HepG2 (cell line): ENCODE measurements around the gene SYMPK. TPM values are rescaled to one million over a fixed set of nuclear protein-coding genes. Genes with fewer than 3 reads are reported as not detected.

Experiments used
- DNMT1 ChIP-seq: sonication (generic); formaldehyde crosslinking; IDR thresholded peaks from 2 replicates; pipeline ENCODE4 v1.5.1; 2020; ENCODE audit warnings: mild to moderate bottlenecking, missing genetic modification reagents
- HIVEP1 ChIP-seq: sonication (generic); formaldehyde crosslinking; IDR thresholded peaks from 2 replicates; pipeline ENCODE4 v1.4.0; 2020; ENCODE audit warnings: mild to moderate bottlenecking, missing genetic modification reagents
- TOPORS ChIP-seq: sonication (generic); formaldehyde crosslinking; IDR thresholded peaks from 2 replicates; pipeline ENCODE4 v1.8.0; 2023; ENCODE audit warnings: mild to moderate bottlenecking, missing genetic modification reagents
- XRCC5 ChIP-seq: fragments of 200-400 bp; formaldehyde crosslinking; optimal IDR thresholded peaks from 2 replicates; pipeline ENCODE3; 2017; ENCODE audit warnings: mild to moderate bottlenecking, low read length
- ZFP82 ChIP-seq: sonication (generic); formaldehyde crosslinking; IDR thresholded peaks from 2 replicates; pipeline ENCODE4 v1.5.1; 2020; ENCODE audit warnings: mild to moderate bottlenecking, missing genetic modification reagents, borderline replicate concordance
- ZNF296 ChIP-seq: sonication (generic); formaldehyde crosslinking; conservative IDR thresholded peaks from 2 replicates; pipeline ENCODE4 v1.5.0; 2020; ENCODE audit warnings: mild to moderate bottlenecking, missing genetic modification reagents
- ZNF30 ChIP-seq: sonication (generic); formaldehyde crosslinking; IDR thresholded peaks from 2 replicates; pipeline ENCODE4 v1.5.0; 2020; ENCODE audit warnings: mild to moderate bottlenecking, missing genetic modification reagents
- ZNF33B ChIP-seq: sonication (generic); formaldehyde crosslinking; IDR thresholded peaks from 2 replicates; pipeline ENCODE4 v1.5.1; 2020; ENCODE audit warnings: mild to moderate bottlenecking, missing genetic modification reagents
- ZNF605 ChIP-seq: sonication (generic); formaldehyde crosslinking; IDR thresholded peaks from 2 replicates; pipeline ENCODE4 v1.8.0; 2022; ENCODE audit warnings: mild to moderate bottlenecking, missing genetic modification reagents
- ZNF777 ChIP-seq: sonication (generic); formaldehyde crosslinking; IDR thresholded peaks from 2 replicates; pipeline ENCODE4 v1.4.0; 2020; ENCODE audit warnings: missing genetic modification reagents
- ZNF782 ChIP-seq: sonication (generic); formaldehyde crosslinking; IDR thresholded peaks from 2 replicates; pipeline ENCODE4 v1.4.0; 2020; ENCODE audit warnings: missing genetic modification reagents, mild to moderate bottlenecking, borderline replicate concordance
- ZSCAN21 ChIP-seq: sonication (generic); formaldehyde crosslinking; IDR thresholded peaks from 2 replicates; pipeline ENCODE4 v1.8.0; 2022; ENCODE audit warnings: mild to moderate bottlenecking, missing genetic modification reagents, moderate library complexity, borderline replicate concordance
- polyA plus RNA-seq, 8 experiments: library from polyadenylated mRNA; depleted of rRNA in 3 of 8; stranded (reverse) in 7 of 8; unstranded in 1 of 8; fragments of >200 nt; fragmentation: Illumina TruSeq in 4 of 8; extraction: Trizol in 4 of 8; gene quantifications; 2 replicates each; pipeline versions ENCODE4 v1.2.1 to v1.2.3, GENCODE V29; 2011 to 2016; ENCODE audit warnings: low read depth in 4 of 8, missing spikeins in 1 of 8, mixed read lengths in 1 of 8; ENCODE audit not compliant: insufficient read depth in 1 of 8
- total RNA-seq, 5 experiments: library from RNA; depleted of rRNA; stranded (reverse); fragments of >200 nt; fragmentation: Illumina TruSeq; extraction: Trizol; gene quantifications; 2 replicates each; pipeline ENCODE4 v1.2.3, GENCODE V29; 2016; ENCODE audit warnings: low read depth in 1 of 5
- TF ChIP-seq, protein P1 (sequence below): sonication (generic); formaldehyde crosslinking; IDR thresholded peaks from 2 replicates; pipeline ENCODE4 v1.4.0; 2020; ENCODE audit warnings: missing genetic modification reagents
- TF ChIP-seq, protein P2 (sequence below), 2 experiments: fragments of 450-650 bp in 1 of 2; sonication (generic) in 1 of 2; formaldehyde crosslinking in 1 of 2; IDR thresholded peaks; 2 replicates each; pipeline versions ENCODE4 v1.6.1 to v1.8.0; 2016 to 2022; ENCODE audit warnings: antibody characterized with exemption in 1 of 2, mild to moderate bottlenecking in 1 of 2, missing genetic modification reagents in 1 of 2
- TF ChIP-seq, protein P3 (sequence below): sonication (generic); formaldehyde crosslinking; conservative IDR thresholded peaks from 2 replicates; pipeline ENCODE4 v1.5.0; 2020; ENCODE audit warnings: missing genetic modification reagents

Gene SYMPK
- total and polyA plus RNA-seq, 2 of the 13 experiments (the other 11 are each of a cell fraction or from before 2014, with no cell fraction given) = 21.9 to 55.7 TPM

DNA sequence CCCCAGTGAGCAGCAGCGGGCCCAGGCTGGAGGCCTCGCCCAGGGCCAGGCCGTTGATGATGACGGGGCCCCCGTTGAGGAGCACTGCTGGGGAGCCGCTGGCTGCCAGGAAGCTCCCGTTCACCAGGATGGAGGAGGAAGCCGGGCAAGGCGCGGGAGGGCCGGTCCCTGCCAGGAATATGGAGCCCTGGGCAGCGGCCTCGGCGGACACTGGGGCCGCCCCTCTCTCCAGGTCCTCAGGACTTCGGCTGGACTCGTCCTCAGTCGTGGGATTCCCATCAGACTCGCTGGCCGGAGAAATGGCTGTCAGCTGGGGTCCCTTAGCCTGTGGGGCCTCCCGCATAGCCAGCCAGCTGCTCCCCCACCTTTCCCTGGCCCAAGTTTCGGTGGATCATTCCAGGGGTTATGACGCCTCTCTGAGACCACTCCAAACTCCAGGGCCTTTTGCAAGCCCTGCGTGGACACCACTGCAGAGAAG, 96.0 kb downstream of the SYMPK start (continued):
- TF ChIP-seq, protein P1, sequence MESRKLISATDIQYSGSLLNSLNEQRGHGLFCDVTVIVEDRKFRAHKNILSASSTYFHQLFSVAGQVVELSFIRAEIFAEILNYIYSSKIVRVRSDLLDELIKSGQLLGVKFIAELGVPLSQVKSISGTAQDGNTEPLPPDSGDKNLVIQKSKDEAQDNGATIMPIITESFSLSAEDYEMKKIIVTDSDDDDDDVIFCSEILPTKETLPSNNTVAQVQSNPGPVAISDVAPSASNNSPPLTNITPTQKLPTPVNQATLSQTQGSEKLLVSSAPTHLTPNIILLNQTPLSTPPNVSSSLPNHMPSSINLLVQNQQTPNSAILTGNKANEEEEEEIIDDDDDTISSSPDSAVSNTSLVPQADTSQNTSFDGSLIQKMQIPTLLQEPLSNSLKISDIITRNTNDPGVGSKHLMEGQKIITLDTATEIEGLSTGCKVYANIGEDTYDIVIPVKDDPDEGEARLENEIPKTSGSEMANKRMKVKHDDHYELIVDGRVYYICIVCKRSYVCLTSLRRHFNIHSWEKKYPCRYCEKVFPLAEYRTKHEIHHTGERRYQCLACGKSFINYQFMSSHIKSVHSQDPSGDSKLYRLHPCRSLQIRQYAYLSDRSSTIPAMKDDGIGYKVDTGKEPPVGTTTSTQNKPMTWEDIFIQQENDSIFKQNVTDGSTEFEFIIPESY = 0 out of 2 replicates have a peak, but pooled peaks have one; percentile 33
- TF ChIP-seq ZNF30 (CRISPR knock-in tag) (0 out of 2 replicates have a peak, but pooled peaks have one; percentile 8), ZFP82 (CRISPR knock-in tag) (0 out of 2 replicates have a peak, but pooled peaks have one; percentile 40), TOPORS (CRISPR knock-in tag) (no peak; the same call in 1 of the 2 replicates), ZNF605 (CRISPR knock-in tag) (0 out of 2 replicates have a peak, but pooled peaks have one; percentile 22), ZNF777 (CRISPR knock-in tag) (0 out of 2 replicates have a peak, but pooled peaks have one; percentile 8), ZNF782 (CRISPR knock-in tag) (0 out of 2 replicates have a peak, but pooled peaks have one; percentile 28), XRCC5 (peak; percentile 11), ZNF296 (CRISPR knock-in tag) (no peak), HIVEP1 (CRISPR knock-in tag) (no peak; the same call in 1 of the 2 replicates), ZNF33B (CRISPR knock-in tag) (no peak), DNMT1 (no peak), ZSCAN21 (CRISPR knock-in tag) (0 out of 2 replicates have a peak, but pooled peaks have one; percentile 24)
- TF ChIP-seq, protein P2, sequence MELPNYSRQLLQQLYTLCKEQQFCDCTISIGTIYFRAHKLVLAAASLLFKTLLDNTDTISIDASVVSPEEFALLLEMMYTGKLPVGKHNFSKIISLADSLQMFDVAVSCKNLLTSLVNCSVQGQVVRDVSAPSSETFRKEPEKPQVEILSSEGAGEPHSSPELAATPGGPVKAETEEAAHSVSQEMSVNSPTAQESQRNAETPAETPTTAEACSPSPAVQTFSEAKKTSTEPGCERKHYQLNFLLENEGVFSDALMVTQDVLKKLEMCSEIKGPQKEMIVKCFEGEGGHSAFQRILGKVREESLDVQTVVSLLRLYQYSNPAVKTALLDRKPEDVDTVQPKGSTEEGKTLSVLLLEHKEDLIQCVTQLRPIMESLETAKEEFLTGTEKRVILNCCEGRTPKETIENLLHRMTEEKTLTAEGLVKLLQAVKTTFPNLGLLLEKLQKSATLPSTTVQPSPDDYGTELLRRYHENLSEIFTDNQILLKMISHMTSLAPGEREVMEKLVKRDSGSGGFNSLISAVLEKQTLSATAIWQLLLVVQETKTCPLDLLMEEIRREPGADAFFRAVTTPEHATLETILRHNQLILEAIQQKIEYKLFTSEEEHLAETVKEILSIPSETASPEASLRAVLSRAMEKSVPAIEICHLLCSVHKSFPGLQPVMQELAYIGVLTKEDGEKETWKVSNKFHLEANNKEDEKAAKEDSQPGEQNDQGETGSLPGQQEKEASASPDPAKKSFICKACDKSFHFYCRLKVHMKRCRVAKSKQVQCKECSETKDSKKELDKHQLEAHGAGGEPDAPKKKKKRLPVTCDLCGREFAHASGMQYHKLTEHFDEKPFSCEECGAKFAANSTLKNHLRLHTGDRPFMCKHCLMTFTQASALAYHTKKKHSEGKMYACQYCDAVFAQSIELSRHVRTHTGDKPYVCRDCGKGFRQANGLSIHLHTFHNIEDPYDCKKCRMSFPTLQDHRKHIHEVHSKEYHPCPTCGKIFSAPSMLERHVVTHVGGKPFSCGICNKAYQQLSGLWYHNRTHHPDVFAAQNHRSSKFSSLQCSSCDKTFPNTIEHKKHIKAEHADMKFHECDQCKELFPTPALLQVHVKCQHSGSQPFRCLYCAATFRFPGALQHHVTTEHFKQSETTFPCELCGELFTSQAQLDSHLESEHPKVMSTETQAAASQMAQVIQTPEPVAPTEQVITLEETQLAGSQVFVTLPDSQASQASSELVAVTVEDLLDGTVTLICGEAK (IDR thresholded peaks at IDR 0.05) = no peak
- TF ChIP-seq, protein P2 (CRISPR knock-in tag; IDR thresholded peaks at IDR 0.05) = no peak
- TF ChIP-seq, protein P3, sequence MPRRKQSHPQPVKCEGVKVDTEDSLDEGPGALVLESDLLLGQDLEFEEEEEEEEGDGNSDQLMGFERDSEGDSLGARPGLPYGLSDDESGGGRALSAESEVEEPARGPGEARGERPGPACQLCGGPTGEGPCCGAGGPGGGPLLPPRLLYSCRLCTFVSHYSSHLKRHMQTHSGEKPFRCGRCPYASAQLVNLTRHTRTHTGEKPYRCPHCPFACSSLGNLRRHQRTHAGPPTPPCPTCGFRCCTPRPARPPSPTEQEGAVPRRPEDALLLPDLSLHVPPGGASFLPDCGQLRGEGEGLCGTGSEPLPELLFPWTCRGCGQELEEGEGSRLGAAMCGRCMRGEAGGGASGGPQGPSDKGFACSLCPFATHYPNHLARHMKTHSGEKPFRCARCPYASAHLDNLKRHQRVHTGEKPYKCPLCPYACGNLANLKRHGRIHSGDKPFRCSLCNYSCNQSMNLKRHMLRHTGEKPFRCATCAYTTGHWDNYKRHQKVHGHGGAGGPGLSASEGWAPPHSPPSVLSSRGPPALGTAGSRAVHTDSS (CRISPR knock-in tag) = no peak
